Activated T-cell treated with anti-CD3 and anti-CD28 coated beads, Interleukin-2, amount 50 U/mL, for 48 hours (primary cell): Measurements from ENCODE around the gene PRRT3.
"Not testable (repeated sequence)": the region's sequence is repeated elsewhere in the genome, so short reads cannot be mapped to it uniquely, and the experiment has no call there.

Experiments
- DNase-seq, 2 experiments: peaks; one replicate each; pipeline ENCODE4 v3.0.0-alpha.2; 2020

PRRT3 gene

DNA sequence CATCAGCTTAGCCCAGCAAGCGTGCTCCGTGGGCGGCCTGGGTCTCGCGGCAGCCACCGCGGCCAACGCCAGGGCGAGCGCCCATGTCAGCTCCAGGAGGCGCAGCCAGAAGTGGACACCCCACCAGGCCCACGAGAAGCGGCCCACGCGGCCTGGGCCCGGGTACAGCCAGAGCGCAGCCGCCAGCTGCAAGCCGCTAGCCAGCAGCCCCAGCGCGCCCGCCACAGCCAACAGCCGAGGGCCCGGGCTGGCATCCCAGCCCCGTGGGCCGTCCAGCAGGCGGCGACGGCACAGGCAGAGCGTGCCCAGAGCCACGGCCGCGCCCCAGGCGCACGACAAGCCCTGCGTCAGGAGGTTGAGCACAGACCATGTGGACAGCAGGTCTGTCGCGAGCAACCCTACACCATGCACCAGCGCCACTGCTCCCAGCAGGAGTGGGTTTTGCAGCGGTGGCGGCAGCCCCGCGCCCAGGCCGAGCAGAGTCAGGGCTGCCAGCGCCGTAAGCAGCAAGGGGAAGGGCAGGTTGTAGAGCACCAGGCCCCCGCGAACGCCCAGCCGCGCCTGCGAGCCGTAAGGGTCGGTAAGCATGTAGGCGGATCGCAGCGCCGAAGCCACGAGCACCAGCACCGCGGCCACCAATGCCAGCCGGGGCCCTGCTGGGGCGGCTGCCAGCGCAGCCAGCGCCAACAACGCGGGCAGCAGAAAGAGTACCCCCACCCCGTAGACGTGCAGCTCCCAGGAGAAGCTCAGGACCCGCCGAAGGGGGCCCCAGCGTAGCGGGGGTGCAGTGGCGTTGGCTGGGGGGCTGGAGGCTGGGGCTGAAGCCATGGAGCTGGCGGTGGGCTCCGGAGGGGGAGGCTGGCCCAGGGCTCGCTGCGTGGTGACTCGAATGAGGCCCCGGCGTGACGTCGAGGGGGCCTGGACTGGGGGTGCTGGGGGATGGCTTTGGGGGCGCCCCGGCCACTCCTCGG lies 4.9 kb downstream of the PRRT3 start:
- no peak for DNase-seq

DNA sequence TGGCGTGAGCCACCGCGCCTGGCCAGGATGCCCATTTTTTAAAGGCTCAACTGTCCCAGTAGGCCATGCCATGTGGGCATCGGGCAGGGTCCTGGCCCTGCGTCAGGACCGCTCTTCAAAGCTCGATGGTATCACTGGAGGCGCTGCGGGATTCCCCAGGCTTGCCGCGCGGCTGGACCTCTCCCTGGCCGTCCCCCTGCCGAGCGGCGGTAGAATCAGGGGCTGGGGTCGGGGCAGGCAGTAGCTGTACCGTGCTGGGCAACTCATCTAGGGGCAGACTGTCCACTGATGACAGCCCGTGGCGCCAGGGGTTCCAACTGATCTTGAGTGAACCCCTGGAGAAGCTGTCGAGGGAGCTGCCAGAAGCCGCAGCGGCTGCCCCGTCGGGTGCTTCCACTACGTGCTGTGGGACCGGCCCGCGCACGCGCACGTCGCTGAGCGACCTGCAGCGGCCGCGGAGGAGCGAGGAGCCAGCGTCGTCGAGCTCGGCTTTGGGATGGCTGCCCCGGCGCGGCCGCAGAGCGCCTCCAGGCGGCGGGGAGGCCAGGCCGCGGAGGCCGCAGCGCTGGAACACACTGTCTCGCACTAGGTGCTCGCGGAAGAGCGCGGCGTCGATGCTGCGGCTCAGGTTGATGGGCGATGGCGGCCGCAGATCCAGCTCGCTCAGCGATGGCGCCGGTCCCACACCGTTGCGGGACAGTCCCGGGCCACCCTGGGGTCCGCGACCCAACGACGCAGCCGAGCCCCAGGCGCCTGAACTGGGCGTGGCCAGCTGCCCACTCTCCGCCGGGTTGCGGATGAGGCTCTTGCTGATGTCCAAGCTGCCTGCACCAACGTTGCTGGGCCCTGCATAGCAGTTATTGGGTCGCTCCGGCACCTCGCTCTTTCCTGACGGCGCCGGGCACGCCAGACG lies 5.8 kb downstream of the PRRT3 start:
- peak; percentile 86 to 89 for DNase-seq

DNA sequence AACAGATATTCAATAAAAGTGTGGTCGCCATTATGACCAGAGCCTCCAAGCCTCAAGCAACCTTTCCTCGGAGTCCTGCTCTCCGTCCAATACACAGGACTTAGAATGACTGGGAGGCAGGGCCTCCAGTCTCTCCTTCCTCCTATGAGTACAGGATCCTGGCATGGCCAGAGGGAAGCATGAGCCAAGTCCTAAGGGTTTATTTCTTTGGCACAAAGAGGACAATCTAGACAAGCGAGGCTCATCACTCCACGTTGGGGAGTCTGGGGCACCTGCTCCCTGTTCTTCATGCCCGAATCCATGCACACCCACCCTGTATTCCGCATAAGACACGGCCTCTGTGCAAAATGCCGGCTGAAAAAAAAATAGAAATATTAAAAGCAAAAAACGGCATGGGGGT lies 6.8 kb downstream of the PRRT3 start:
- no peak for DNase-seq

DNA sequence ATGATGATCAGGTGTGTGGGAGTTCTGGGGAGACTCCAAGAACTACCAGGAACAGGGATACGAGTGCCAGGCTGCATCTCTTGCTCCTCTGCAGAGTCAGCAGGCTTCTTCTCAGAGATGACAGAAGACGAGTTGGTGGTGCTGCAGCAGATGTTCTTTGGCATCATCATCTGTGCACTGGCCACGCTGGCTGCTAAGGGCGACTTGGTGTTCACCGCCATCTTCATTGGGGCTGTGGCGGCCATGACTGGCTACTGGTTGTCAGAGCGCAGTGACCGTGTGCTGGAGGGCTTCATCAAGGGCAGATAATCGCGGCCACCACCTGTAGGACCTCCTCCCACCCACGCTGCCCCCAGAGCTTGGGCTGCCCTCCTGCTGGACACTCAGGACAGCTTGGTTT lies 7.9 kb downstream of the PRRT3 start:
- no peak for DNase-seq

DNA sequence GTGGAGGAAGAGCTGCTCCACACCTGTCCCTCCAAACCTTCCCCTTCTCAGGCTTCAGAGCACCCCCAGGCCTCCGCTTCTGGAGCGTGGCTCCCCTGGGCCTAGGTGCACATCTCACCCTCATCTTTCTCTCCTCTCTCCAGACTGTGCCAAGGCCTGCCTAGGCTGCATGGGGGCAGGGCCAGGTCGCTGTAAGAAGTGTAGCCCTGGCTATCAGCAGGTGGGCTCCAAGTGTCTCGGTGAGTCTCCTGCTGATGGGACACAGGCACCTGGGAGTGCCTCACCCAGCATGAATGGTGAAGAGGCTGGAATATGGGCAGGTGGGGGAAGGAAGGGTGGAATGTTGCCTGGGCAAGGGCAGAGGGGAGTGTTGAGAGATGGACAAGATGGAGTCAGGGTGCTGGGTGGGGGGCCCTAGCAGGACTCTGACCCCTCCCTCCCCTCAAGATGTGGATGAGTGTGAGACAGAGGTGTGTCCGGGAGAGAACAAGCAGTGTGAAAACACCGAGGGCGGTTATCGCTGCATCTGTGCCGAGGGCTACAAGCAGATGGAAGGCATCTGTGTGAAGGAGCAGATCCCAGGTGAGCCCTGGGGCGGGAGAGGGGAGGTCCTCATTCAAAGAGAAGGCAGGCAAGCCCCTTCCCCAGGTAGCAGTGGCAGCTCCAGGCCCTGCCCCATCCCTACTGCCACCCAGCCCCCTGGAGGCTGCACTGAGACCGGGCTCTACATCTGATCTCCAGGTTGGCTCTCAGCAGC lies 9.1 kb downstream of the PRRT3 start:
- DNase-seq: no peak

DNA sequence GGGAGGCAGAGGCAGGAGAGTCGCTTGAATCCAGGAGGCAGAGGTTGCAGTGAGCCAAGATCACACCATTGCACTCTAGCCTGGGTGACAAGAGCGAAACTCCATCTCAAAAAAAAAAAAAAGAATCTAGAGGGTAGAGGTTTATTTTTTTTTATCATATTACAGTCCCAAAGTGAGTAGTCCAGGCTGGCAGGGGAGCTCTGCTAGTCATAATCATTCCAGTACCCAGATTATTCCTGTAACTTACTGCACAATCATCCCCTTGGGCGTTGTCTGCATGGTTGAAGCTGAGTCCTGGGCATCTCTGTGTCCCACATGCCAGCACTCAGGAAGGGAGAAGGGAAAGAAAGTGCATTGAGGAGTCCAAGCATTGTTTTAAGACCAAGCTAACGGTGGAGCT lies 10.0 kb downstream of the PRRT3 start:
- no peak for DNase-seq

DNA sequence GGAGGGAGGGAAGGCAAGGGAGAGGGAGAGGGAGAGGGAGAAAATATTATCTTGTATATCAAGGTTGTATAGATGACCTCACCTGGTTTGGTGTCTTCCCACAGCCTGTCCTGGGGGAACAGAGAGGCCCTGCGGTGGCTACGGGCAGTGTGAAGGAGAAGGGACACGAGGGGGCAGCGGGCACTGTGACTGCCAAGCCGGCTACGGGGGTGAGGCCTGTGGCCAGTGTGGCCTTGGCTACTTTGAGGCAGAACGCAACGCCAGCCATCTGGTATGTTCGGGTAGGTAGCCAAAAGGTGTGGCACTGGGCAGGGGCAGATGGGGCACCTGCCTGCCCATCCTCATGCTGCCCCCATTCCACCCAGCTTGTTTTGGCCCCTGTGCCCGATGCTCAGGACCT lies 11.5 kb downstream of the PRRT3 start:
- no peak for DNase-seq

DNA sequence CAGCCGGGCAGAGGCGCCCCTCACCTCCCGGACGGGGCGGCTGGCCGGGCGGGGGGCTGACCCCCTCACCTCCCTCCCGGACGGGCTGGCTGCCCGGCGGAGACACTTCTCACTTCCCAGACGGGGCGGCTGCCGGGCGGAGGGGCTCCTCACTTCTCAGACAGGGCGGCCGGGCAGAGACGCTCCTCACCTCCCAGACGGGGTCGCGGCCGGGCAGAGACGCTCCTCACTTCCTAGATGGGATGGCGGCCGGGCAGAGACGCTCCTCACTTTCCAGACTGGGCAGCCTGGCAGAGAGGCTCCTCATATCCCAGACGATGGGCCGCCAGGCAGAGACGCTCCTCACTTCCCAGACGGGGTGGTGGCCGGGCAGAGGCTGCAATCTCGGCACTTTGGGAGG lies 12.3 kb downstream of the PRRT3 start:
- not testable (repeated sequence) for DNase-seq

DNA sequence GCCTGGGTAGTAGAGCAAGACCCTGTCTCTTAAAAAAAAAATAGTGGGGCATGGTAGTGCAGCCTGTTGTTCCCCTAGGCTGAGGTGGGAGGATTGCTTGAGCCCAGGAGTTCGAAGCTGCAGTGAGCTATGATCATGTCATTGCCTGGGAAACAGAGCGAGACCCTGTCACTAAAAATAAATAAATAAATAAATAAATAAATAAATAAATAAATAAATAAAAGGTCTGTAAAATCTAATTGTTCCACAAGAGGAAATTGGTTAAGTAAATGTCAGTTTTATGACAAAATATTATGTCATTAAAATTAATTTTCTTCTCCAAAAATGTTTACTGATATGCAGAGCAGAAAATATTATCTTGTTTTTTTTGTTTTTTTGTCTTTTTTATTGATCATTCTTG lies 13.2 kb downstream of the PRRT3 start:
- no peak for DNase-seq

DNA sequence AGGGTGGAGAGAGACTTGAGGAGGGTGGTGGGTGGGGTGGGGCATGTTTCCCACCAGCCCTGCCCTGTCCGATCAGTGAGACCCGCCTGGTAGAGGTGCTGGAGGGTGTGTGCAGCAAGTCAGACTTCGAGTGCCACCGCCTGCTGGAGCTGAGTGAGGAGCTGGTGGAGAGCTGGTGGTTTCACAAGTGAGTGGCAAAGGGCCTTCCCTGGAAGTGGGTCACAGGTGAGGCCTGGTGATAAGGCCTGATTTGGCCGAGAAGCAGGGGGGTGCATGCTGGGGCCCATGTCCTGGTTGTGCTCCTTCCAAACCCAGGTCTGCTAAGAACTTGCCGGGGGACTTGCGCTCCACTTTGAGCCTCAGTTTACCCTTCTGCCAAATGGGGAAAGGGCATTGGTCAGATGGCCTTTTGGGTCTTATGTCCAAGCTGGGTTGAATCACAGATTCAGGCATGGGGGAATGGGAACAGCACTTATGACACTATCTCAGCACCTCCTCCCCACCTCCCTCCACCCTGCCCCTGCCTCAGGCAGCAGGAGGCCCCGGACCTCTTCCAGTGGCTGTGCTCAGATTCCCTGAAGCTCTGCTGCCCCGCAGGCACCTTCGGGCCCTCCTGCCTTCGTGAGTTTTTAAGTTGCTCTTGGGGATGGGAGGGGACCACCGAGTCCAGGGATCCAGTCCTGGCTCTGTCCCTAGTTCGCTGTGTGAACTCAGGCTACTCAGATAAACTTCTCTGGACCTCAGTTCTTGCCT lies 14.5 kb downstream of the PRRT3 start:
- no peak for DNase-seq

DNA sequence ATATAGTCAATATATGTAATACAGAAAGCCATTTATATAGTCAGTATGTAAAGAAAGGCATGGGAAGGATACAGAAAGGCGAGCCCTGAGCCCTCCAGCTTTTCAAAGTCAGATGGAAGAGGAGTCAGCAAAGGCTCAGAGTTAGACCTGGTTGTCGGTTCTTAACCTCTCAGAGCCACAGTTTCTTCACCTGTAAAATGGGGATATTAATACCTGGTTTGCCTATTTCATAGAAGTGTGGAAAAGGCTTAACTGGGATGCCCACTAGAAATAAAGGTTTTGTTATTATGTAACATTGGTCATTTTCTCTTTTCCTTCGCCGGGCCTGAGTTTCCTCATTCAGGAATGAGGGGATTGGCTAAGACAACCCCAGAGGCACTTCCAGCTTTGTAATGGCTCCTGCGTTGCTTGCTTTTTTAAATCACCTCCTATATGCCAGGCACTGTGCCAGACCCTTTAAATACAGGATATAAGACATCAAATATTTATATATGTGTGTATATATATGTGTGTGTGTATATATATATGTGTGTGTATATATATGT lies 16.2 kb downstream of the PRRT3 start:
- no peak for DNase-seq

DNA sequence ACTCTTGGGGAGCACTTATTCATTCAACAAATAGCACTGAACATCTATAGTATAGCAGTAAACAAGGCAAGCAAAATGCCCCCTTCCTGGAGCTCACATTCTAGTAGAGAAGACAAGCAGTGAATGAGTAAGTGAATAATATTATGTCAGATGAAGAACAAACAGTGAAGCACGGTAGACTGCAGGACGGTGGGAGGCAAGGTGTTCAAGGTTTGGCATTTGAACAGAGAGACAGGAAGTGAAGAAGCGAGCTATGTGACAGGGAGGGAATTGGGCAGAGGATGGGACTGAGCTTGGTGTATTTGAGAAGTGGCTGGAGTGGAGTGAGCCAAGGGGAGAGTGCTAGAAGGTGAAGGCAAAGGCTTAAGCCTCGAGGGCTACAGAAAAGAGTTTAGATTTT lies 17.2 kb downstream of the PRRT3 start:
- DNase-seq: no peak

DNA sequence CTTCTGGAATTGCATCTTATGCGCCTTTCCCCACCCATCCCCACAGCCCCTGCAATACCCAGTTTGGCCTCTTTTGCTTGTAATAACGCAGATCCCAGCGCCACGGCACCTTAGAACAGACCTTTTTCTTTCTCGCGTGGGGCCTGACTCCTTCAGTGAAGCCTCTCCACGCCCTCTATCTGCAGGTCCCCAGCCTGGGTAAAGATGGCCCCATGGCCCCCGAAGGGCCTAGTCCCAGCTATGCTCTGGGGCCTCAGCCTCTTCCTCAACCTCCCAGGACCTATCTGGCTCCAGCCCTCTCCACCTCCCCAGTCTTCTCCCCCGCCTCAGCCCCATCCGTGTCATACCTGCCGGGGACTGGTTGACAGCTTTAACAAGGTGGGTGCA lies 18.0 kb downstream of the PRRT3 start:
- no peak for DNase-seq

DNA sequence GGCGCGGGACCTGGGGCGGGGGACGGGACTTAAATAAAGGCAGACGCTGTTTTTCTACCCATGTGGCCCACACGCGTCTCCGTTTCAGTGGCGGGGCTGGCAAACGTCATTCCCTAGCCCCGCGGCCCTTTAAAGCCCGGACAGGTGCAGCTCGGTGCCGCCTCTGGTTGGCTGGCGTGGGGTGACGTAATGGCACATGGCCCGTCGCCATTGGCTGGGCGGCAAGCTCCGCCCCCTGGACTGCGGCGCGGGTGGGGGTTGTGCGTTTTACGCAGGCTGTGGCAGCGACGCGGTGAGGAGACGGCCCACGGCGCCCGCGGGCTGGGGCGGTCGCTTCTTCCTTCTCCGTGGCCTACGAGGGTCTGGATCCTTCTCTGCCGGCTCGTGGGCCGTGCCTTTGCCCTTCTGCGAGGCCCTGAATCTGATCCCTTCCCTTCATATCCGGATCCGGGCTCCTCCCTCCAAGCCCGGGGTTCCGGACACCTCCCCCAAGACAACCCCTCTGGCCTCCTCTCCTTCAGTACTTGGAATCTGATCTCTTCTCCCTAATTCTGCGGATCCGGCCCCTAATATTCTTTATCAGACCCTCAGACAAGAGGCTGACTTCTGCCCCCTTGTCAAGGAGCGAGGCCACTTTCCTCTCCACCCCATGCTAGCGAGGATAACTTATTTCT lies 18.5 kb downstream of the PRRT3 start, which contains the start of gene CRELD1:
Gene CRELD1, plus strand, starts transcription at position 274 of the 674 bp plus-strand sequence. CDS start 605 bp downstream, outside the sequence.
- DNase-seq: peak; percentile 97 to 98

DNA sequence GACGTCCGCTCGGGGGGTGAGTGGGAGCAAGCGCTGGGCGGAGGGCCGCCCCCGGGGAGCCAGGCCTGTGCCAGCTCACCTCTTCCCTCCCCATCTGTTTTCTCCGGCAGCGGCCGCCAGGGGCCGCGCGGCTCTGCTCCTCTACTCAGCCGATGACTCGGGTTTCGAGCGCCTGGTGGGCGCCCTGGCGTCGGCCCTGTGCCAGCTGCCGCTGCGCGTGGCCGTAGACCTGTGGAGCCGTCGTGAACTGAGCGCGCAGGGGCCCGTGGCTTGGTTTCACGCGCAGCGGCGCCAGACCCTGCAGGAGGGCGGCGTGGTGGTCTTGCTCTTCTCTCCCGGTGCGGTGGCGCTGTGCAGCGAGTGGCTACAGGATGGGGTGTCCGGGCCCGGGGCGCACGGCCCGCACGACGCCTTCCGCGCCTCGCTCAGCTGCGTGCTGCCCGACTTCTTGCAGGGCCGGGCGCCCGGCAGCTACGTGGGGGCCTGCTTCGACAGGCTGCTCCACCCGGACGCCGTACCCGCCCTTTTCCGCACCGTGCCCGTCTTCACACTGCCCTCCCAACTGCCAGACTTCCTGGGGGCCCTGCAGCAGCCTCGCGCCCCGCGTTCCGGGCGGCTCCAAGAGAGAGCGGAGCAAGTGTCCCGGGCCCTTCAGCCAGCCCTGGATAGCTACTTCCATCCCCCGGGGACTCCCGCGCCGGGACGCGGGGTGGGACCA lies 19.2 kb downstream of the PRRT3 start:
- peak; percentile 92 to 94 for DNase-seq

DNA sequence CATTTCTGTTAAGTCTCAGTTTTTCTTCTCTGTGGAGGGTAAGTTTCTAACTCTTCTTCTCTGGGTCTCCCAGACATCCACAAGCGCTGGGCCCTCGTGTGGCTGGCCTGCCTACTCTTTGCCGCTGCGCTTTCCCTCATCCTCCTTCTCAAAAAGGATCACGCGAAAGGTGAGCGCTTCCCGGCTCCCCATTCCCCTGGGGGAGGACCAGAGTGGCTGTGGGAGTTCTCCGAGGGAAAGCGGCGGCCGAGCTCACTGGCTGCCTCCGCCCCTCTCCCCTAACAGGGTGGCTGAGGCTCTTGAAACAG lies 19.7 kb downstream of the PRRT3 start:
- DNase-seq: no peak

DNA sequence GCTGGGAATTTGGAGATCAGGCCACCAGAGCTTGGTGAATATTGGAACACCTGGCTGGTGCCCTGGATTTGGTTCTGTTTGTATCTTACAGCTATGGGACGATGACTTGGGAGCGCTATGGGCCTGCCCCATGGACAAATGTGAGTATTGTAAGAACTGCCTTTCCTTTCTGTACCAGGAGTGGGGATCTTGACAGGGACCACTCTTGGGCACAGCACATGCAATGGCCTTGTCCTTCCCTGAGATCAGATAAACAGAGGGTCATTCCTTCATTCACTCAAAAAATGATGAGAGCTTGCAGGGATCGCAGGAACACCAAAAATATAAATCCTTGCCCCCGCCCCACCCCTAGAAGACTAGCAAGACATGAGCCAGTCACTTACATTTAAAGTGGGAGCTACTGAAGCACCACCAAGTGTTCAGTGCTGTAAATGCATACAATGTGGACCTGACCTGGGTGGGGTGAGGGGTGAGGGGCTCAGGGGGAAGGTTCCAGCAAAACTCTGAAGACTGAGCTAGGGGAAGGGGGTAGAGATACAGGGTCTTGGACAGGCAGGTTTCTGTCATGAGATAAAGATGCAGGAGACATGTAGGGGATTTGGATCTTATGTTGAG lies 21.3 kb downstream of the PRRT3 start:
- no peak for DNase-seq

DNA sequence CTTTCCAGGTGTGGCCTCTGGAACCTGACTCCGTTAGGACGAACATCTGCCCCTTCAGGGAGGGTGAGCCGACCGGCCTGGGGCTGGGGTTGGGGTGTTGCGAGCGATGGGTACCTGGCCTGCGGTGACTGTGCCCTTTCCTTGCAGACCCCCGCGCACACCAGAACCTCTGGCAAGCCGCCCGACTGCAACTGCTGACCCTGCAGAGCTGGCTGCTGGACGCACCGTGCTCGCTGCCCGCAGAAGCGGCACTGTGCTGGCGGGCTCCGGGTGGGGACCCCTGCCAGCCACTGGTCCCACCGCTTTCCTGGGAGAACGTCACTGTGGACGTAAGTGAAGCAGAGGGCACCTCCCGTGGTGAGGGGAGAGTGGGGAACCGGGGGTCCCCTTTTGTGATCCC lies 24.1 kb downstream of the PRRT3 start:
- no peak for DNase-seq

DNA sequence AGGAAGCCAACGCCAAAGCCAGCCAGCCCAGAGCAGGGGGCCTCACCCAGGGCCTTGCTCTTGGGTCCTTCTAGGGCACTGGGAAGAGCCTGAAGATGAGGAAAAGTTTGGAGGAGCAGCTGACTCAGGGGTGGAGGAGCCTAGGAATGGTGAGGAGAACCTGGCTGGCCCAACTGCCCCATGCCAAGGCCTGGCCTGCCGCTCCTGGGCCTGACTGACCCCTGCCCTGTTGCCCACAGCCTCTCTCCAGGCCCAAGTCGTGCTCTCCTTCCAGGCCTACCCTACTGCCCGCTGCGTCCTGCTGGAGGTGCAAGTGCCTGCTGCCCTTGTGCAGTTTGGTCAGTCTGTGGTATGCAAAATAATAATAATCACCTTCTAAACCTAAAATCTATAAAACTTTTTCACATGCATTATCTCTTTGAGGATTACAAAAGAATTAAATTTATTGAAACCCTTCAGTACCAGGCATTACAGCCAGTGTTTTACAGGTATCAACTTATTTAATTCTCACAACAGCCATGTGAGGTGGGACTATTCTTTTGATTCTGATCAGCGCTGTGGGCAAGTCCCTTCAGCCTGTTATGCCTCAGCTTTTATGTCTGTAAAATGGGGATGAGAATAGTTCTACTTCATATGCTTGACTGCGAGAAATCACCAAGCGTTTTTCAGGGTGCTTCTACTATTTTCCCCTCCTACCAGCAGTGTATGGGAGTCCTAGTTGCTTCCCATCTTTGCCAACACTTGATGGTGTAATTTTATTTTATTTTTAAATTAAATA lies 33.8 kb downstream of the PRRT3 start:
- DNase-seq: no peak
